GM10248 (cell line): ENCODE data around the gene SNX8.

Experiments used
- CTCF ChIA-PET: fragments of 300-600 bp; sonication (Branson Sonifier 250); formaldehyde crosslinking; extraction: SDS; loops from one replicate; lab custom pipeline; 2021; ENCODE audit warnings: antibody characterized with exemption; lab: Yijun Ruan, JAX
- POLR2A ChIA-PET: fragments of 350-650 bp; sonication (Branson Sonifier 250); formaldehyde crosslinking; extraction: SDS; loops from one replicate; lab custom pipeline; 2020; ENCODE audit warnings: antibody characterized with exemption; lab: Yijun Ruan, JAX
- DNase-seq: peaks from one replicate; pipeline ENCODE4 v3.0.0; 2012; ENCODE audit errors: extremely low spot score
- CTCF ChIP-seq: IDR thresholded peaks from 2 replicates; pipeline ENCODE4 v1.5.1; 2012; ENCODE audit warnings: mild to moderate bottlenecking, low read depth; ENCODE audit errors: extremely low read depth, missing control alignments, control extremely low read depth

SNX8 gene

DNA sequence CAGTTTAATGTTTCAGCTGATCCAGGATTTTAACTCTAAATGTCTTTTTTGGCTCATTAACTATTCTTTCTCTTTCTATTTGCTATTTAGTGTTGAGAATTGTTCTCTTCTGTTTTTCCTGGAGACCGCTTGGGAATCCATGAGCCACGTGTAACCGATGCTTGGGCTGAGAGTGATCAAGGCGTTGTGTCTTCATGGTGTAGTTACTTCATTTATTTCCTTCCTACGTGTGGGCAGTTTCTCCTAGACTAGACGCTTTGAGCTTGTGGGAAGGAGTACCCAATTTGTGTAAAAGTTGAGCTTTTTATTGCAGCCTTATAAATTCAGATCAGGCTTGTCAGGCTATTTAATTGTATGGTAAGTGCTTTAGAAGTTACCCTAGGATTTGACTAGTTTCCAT is 43.3 kb upstream of the SNX8 start:
- no peak for DNase-seq
- ChIA-PET CTCF (interaction anchor here (1.0 kb wide), 2 partner anchors 9 to 10 kb away, joined by 4 to 6 read pairs; no protein-coding TSS in a partner anchor), POLR2A (interaction anchor here (0.6 kb wide), 1 partner anchor 19 kb away, joined by 4 read pairs; no protein-coding TSS in a partner anchor)
- no peak for TF ChIP-seq CTCF

DNA sequence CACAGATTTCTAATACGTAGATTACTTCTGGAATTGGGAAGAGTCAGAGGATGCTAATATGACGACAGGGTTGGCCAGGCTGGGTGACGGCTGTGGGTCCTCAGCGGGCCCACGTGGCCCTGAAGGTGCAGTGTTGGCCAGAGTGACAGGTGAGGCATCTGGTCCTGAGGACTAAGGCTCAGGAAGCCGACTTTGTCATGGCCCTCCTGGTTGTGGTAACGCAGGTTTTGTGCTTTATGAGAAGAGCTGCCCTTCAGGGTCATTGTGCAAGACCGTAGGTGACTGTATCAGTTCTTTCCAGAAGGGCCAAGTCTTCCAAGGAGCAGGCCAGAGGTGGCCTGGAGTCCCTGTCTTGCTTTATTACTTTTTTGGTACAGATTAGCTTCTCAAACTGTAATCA is 42.9 kb upstream of the SNX8 start:
- DNase-seq: no peak
- TF ChIP-seq CTCF: no peak
- ChIA-PET POLR2A (no interaction called here), CTCF (interaction anchor here (1.0 kb wide), 2 partner anchors 9 kb away, joined by 4 to 6 read pairs; no protein-coding TSS in a partner anchor)

GRCh38 chr7:2355705-2356008 is 41.4 kb upstream of the SNX8 start:
- ChIA-PET CTCF (interaction anchor here (1.1 to 1.6 kb wide), 4 partner anchors 9 to 113 kb away, joined by 3 to 11 read pairs (median 4); no protein-coding TSS in a partner anchor), POLR2A (no interaction called here)
- no peak for DNase-seq
- TF ChIP-seq CTCF: no peak

- no peak for DNase-seq
- CTCF ChIA-PET: interaction anchor here (1.1 to 1.6 kb wide), 4 partner anchors 10 to 114 kb away, joined by 3 to 11 read pairs (median 4); no protein-coding TSS in a partner anchor
- TF ChIP-seq CTCF: no peak
- POLR2A ChIA-PET: no interaction called here
Measured at GRCh38 chr7:2354939-2355704, 40.9 kb upstream of the SNX8 start.

GRCh38 chr7:2354186-2354938 is 40.1 kb upstream of the SNX8 start, which contains the start of gene EIF3B:
Gene EIF3B (plus strand): TSS chr7:2354827. CDS start chr7:2354922, 95 bp downstream.
- CTCF ChIA-PET: interaction anchor here (0.9 to 1.6 kb wide), 3 partner anchors 15 to 145 kb away, joined by 3 to 6 read pairs (median 3); no protein-coding TSS in a partner anchor
- no peak for TF ChIP-seq CTCF
- peak; percentile 95 for DNase-seq
- POLR2A ChIA-PET: interaction anchor here (1.0 kb wide), 1 partner anchor 120 kb away, joined by 4 read pairs; no protein-coding TSS in a partner anchor

DNA sequence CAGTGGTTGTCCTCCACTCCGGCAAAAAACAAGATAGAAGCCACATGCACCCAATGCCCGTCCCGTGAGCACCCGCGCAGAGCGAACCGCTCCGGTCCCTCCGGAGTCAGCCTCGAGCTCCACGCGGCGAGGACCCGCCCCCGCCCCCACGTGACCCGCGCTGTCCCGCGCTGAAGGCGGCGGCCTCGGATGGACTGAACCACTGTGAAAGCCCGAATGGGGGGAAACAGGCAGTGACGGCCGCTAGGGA is 39.6 kb upstream of the SNX8 start:
- ChIA-PET CTCF (interaction anchor here (0.9 kb wide), 1 partner anchor 145 kb away, joined by 3 read pairs; no protein-coding TSS in a partner anchor), POLR2A (interaction anchor here (1.0 kb wide), 1 partner anchor 119 kb away, joined by 4 read pairs; no protein-coding TSS in a partner anchor)
- DNase-seq: peak; percentile 95
- no peak for TF ChIP-seq CTCF
